ENCODE results near the gene BUD23. TPM values are rescaled to one million over a fixed set of nuclear protein-coding genes. Genes with fewer than 3 reads are reported as not detected.

BUD23 gene
- total and polyA plus RNA-seq, 9 of the 15 experiments (the other 6 are each of a cell fraction or from before 2014, with no cell fraction given): 79.5 to 270 (median 150) TPM

DNA sequence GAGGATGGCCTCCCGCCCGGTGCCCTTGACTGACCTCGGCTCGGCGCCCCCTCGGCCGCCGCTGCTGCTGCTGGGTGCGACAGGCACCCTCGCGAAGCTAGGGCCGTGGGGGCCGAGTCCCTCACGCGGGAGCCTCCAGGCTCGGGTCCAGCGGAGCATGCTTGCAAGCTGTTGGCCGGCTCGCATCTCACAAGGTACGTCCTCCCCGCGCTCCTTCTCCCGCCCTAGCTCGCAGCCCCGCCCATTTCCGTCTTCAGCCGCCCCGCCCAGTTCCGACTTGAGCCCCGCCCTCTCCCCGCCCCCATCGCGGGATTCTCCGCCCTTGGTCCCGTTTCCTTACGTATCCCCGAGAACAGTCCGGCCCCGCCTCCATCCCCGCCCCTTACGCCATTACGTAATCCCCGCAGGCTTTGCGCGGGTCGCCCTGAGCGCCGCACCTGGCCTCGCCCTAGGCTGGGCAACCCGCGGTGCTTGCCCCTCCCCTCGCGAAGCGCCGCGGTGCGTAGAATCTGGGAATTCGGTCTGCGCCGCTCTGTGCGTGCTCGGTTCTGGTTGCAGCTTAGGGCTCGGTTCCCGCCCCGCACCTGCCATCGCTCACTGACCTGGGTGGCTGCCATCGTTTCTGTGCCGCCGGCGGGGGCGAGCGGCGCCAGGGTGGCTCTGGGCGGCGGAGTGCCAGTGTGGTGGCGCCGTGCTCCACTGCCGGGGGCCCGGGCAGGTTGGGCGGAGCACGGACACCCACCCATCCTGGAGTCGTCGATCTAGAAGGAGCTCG, 55.4 kb downstream of the BUD23 start, which contains the start of gene ABHD11 (continued):
- TF ChIP-seq, protein P1, sequence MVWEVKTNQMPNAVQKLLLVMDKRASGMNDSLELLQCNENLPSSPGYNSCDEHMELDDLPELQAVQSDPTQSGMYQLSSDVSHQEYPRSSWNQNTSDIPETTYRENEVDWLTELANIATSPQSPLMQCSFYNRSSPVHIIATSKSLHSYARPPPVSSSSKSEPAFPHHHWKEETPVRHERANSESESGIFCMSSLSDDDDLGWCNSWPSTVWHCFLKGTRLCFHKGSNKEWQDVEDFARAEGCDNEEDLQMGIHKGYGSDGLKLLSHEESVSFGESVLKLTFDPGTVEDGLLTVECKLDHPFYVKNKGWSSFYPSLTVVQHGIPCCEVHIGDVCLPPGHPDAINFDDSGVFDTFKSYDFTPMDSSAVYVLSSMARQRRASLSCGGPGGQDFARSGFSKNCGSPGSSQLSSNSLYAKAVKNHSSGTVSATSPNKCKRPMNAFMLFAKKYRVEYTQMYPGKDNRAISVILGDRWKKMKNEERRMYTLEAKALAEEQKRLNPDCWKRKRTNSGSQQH (CRISPR knock-in tag; IDR thresholded peaks at IDR 0.05): peak; percentile 68; the same call in 1 of the 2 replicates
- TF ChIP-seq, protein P2, sequence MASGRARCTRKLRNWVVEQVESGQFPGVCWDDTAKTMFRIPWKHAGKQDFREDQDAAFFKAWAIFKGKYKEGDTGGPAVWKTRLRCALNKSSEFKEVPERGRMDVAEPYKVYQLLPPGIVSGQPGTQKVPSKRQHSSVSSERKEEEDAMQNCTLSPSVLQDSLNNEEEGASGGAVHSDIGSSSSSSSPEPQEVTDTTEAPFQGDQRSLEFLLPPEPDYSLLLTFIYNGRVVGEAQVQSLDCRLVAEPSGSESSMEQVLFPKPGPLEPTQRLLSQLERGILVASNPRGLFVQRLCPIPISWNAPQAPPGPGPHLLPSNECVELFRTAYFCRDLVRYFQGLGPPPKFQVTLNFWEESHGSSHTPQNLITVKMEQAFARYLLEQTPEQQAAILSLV (tag; IDR thresholded peaks at IDR 0.05): peak; percentile 5; the same call in 1 of the 2 replicates
- TF ChIP-seq, protein P3, sequence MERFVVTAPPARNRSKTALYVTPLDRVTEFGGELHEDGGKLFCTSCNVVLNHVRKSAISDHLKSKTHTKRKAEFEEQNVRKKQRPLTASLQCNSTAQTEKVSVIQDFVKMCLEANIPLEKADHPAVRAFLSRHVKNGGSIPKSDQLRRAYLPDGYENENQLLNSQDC (CRISPR knock-in tag; IDR thresholded peaks at IDR 0.05): peak; percentile 61; the same call in 1 of the 2 replicates
- TF ChIP-seq NRF1 (conservative IDR thresholded peaks at IDR 0.05 in 1 of 2, IDR thresholded peaks at IDR 0.05 in 1 of 2) (peak; percentile 88 to 90), PTRF (tag; IDR thresholded peaks at IDR 0.05) (no peak), ZNF282 (CRISPR knock-in tag; IDR thresholded peaks at IDR 0.05) (no peak; the same call in 1 of the 2 replicates), KAT7 (CRISPR knock-in tag; IDR thresholded peaks at IDR 0.05; ENCODE audit: borderline replicate concordance) (peak; percentile 33; the same call in 1 of the 2 replicates), GATAD2B (IDR thresholded peaks at IDR 0.05; ENCODE audit: borderline replicate concordance) (no peak), ZC3H4 (CRISPR knock-in tag; IDR thresholded peaks at IDR 0.05; ENCODE audit: borderline replicate concordance) (no peak), POLR2AphosphoS5 (IDR thresholded peaks at IDR 0.05; ENCODE audit: control insufficient read depth, insufficient read depth, low read depth, low read length) (peak; percentile 54), RBM15 (IDR thresholded peaks at IDR 0.05; ENCODE audit: insufficient read depth, low read length) (no peak), TAF15 (IDR thresholded peaks at IDR 0.05; ENCODE audit: low read depth, low read length) (no peak), RBM22 (IDR thresholded peaks at IDR 0.05; ENCODE audit: low read depth, low read length, poor library complexity, severe bottlenecking) (no peak), SAFB (IDR thresholded peaks at IDR 0.05; ENCODE audit: borderline replicate concordance, low read depth, low read length) (no peak), SNRNP70 (optimal IDR thresholded peaks at IDR 0.05; ENCODE audit: low read depth, low read length) (no peak), RFX7 (CRISPR knock-in tag; IDR thresholded peaks at IDR 0.05) (no peak)
- TF ChIP-seq, protein P4, sequence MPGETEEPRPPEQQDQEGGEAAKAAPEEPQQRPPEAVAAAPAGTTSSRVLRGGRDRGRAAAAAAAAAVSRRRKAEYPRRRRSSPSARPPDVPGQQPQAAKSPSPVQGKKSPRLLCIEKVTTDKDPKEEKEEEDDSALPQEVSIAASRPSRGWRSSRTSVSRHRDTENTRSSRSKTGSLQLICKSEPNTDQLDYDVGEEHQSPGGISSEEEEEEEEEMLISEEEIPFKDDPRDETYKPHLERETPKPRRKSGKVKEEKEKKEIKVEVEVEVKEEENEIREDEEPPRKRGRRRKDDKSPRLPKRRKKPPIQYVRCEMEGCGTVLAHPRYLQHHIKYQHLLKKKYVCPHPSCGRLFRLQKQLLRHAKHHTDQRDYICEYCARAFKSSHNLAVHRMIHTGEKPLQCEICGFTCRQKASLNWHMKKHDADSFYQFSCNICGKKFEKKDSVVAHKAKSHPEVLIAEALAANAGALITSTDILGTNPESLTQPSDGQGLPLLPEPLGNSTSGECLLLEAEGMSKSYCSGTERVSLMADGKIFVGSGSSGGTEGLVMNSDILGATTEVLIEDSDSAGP (CRISPR knock-in tag; IDR thresholded peaks at IDR 0.05): no peak; the same call in 1 of the 2 replicates
- TF ChIP-seq, protein P5, sequence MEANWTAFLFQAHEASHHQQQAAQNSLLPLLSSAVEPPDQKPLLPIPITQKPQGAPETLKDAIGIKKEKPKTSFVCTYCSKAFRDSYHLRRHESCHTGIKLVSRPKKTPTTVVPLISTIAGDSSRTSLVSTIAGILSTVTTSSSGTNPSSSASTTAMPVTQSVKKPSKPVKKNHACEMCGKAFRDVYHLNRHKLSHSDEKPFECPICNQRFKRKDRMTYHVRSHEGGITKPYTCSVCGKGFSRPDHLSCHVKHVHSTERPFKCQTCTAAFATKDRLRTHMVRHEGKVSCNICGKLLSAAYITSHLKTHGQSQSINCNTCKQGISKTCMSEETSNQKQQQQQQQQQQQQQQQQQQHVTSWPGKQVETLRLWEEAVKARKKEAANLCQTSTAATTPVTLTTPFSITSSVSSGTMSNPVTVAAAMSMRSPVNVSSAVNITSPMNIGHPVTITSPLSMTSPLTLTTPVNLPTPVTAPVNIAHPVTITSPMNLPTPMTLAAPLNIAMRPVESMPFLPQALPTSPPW (CRISPR knock-in tag; IDR thresholded peaks at IDR 0.05): peak; percentile 83
- TF ChIP-seq, protein P6, sequence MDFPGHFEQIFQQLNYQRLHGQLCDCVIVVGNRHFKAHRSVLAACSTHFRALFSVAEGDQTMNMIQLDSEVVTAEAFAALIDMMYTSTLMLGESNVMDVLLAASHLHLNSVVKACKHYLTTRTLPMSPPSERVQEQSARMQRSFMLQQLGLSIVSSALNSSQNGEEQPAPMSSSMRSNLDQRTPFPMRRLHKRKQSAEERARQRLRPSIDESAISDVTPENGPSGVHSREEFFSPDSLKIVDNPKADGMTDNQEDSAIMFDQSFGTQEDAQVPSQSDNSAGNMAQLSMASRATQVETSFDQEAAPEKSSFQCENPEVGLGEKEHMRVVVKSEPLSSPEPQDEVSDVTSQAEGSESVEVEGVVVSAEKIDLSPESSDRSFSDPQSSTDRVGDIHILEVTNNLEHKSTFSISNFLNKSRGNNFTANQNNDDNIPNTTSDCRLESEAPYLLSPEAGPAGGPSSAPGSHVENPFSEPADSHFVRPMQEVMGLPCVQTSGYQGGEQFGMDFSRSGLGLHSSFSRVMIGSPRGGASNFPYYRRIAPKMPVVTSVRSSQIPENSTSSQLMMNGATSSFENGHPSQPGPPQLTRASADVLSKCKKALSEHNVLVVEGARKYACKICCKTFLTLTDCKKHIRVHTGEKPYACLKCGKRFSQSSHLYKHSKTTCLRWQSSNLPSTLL (IDR thresholded peaks at IDR 0.05): no peak
